CD4-positive, alpha-beta T cell treated with Interleukin-6 at 100 ng/mL for 8 hours (primary cell): ENCODE results near the gene DCXR.

Experiments used
- DNase-seq: peaks from one replicate; pipeline ENCODE4 v3.0.0-alpha.2; 2020; ENCODE audit warnings: mixed read lengths, low spot score

DCXR gene

DNA sequence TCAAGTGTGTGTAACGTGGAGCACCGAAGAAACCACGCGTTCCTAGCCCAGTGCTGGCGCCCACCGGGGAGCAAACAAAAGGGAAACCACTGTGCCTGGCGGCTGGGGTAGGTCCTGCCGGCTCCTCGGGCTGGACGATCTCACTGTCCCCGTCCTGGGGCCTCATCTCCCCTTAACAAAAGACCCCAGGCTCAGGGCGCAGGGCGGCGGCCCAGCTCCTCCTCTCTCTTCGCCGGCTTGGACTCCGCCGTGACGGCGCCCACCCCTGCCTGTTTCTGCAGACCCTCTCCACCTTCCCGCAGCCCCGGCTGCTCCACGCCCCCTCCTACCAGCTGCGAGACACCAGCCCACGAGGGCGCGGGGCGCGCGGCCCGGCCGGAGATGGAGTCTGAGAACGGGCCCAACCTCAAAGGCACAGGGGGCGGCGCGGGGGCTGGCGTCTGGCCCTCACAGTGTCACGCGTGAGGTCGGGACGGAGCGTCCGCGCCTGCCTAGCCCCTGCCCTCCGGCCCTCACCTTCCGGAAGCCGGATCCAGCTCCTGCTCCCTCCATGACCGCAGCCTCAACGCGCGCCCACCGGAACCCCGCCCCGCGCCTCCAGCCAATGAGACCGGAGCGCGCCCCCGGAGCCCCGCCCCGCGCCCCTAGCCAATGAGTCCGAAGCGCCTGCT, 15.1 kb downstream of the DCXR start, which contains the start of gene CENPX:
Gene CENPX, minus strand, starts transcription at position 569 of the 671 bp plus-strand sequence. Its CDS starts 17 bp downstream, at position 552.
- no peak for DNase-seq

- DNase-seq, result no peak
Measured at GRCh38 chr17:82021900-82022309, 15.6 kb downstream of the DCXR start.

DNA sequence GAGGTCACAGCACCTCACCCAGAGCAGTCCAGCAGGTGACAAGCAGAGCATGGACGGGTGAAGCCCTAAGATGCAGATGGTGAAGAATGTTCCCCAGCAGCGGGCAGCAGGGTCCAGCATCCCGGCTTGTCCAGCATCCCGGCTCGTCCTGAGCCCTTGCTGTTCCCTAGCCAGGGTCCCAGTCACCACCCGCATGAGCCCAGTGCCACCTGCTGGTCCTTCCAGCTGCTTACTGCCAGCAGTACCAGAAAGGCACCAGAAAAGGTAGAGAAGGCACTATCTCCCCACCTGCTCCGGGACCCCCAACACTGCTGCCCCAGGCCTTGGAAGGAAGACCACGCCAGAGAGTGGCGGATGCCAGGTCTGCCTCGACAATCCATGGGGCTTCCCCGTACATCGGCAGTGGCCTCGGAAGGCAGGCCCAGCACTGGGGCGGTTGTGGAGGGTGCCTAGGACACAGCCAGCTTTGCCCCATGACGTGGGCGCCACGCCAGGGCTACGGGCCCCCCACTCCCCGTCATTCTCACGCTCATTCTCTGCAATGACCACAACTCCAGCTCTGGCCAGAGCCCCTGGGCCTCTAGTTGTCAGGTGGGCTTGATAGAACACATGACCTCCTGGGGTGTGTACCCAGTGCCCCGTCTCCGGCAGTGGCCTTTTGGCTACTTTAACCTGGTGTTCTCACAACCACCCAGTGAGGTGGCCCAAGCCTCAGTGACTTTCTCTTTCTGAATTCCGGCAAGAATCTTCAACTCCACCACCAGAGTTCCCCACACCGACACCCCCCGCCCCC, 16.2 kb downstream of the DCXR start:
- DNase-seq, result peak; percentile 53

- DNase-seq, result no peak
Measured at GRCh38 chr17:82020572-82021106, 16.9 kb downstream of the DCXR start.

DNA sequence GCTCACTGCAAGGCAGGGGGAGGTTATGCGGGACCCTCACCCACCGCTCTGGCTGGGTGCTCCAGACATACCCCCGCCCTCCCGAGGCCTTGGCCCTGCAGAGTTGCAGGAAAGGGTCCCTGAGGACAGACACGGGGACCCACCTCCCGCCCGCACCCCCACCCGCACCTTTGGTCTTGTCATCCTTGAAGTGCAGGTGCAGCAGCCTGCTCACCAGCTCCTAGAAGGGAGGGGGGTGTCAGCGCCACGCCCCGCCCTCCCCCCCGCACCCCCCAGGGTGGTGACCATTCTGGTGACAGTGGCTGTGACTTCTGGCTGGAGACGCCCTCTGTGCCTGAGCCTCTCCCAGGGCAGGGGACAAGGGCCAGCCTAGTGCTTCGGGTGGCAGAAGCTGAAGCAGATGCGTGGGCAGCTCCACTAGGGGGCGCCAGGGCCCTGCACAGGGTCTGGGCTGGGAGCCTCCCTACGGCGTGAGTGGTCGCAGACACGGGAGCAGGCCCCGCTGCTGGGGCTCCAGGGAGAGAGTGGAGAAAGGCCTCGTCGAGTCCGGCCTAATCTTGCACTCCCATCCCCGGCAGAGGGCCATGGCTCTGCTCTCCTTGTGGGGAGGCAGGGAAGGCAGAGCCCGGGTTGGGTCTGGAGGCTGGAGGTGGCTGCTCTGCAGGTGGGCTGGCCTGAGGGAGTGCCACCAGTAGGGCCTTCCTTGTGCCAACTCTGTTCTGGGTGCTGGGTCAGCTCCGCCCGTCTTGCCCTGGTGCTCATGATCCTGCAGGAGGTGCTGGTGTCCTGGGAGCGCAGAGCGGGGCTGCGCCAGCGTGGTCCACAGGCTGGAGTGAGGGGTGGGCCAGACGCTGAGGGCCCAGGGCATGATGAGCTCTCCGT, 17.6 kb downstream of the DCXR start:
- peak; percentile 54 for DNase-seq

DNA sequence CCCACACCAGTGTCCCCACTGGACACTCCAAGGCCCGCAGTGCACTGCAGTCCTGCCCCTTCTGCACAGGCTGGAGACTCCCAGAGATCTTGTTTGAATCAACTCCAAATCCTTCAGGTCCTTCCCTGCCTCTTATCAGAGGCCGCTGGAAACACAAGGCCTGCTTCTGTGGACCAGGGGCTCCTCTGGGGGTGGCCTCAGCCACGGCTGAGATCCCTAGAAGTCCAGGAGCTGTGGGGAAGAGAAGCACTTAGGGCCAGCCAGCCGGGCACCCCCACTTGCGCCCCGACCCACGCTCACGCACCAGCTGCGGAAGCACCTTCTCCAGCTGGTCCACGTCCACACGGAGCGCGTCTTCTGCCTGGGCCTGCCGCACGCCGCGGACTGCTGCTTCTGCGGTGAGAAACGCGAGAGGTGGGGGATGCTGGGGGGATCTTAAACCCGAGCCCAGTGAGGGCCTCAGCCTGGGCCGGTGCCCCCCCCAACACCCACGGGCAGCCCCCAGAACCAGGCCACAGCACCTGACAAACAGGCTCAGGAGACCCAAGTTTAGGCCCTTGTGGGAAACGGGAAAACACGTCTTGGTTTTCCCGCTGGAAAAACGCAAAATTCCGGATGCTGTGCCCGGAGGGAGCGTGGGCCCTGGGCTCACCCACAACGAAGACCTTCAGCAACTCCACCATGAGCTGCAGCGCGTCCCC, 18.4 kb downstream of the DCXR start:
- no peak for DNase-seq

DNA sequence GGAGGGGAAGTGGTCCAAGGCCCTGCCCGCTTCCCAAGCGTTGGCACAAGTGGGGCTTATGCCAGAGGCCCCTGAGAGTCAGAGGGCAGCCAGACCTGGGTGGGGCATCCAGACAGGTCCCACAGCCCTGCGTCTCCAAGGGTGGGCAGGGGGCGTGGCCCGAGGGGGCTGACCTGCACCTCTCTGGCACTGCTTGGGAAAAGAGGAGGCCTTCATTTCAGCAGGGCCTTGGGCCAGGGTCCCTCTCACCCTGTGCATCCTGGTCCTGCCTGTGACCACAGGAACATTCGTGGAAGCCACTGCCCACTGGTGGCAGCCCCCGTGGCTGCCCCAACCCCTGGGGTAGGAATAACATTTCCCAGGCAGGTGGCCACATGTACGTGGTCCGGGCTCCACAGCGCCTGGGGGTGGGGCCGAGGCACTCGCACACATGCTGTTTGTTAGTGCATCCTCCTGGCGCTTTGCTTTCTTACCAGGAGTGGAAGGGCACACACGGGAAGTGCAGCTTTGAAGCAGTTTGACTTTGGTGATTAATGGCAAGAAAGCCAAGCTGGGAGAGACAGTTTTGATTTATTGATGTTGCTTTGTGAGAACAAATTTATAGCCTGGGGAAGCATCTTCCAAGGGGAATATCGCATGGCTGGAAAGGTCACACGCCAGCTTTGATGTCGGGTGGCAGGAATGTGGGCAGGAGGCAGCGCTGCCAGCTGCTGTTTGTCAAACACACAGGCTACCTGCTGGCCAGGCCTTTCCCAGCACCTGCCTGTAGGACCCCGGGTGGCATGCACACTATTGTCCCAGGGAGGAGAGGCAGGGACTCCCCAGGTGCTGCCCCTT, 19.1 kb downstream of the DCXR start:
- DNase-seq, result no peak

DNA sequence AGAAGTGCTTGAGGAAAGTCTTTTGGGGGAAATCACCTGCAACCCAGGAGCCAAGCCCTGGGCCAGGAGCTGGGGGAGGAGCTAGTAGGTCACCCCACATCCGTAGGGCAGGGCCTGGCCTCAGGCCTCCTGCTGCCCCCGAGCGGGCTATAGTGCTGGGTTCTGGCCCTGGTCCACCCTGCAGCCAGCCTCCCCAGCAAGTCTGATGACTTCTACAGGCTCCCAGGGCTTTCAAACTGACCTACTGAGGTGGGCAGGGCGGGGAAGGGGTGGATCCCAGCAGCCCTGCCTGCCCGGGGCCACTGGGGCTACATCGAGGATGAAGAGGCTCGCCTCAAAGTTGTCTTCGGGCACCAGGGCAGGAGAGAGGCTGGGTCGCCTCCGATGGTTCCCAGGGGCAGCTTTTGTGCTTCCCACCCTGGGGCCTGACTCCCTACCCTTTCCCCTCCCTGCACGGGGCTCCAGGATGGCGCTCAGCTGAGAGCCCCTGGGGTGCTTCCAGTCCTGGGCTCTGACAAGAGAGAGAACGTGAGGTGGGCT, 19.8 kb downstream of the DCXR start:
- no peak for DNase-seq

GRCh38 chr17:82016875-82017459, 20.5 kb downstream of the DCXR start:
- no peak for DNase-seq

DNA sequence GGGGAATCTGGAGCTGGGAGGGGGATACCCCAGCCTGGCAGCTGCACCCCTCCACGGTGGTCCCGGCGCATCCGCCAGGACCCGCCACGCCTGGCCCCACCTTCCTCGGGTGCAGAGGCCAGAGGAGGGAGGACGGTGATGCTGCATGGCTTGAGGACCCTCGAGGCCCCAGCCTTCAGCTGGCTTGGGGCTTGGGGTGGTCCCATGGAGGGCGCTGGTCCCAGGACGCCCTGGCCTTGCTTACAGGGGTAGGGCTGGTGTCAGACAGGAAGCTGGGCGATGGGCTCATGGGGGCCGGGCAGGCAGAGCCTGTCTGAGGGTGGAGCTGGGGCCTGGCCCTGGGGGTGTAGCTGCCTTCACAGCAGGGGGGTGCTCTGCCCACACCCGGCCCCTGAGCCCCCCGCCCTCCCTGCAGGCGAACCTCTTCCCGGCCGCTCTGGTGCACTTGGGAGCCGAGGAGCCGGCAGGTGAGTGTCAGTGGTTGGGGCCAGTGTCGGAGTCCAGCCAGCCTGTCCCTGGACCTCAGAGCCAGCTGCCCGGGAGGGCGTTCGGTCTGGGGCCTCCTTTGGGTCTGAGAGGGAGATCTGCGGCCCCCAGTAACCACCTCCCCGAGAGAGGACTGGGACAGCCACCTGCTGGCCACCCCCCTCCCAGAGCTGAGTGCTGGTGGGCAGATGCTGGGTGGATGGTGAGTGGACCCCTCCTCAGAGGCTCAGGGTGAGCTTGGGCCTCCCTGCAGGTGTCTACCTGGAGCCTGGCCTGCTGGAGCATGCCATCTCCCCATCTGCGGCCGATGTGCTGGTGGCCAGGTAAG, 21.2 kb downstream of the DCXR start:
- DNase-seq, result no peak

DNA sequence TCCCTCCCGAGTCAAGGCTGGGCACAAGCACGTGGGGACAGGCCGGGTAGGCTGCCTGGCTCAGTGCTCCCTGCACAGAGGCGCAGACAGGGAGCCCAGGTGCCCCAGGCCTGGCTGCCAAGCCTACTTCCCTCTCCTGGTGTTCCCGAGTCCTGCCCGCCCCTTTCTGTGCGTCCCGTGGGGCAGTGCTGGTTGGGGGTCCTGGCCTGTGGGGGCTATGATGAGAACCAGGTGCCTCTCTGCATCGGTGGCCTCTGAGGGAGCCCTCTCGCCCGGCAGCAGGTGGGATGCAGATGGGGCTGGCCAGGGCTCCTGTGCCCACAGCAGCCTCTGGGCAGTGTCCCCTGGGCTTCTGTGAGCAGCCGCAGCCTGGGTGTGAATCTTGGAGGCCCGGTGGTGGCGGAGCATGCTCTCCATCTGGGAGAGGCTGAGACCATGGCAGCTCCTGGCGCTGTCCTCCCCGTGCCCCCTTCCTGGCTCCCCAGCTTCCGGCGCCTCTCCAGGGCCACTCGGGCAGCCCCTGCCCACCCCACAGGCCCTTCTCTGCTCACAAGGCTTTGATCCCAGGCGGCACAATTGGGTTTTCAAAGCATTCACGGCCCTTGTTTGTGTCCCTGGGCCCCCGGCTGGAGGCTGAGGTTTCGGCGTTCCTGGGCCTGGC, 22.1 kb downstream of the DCXR start:
- no peak for DNase-seq

DNA sequence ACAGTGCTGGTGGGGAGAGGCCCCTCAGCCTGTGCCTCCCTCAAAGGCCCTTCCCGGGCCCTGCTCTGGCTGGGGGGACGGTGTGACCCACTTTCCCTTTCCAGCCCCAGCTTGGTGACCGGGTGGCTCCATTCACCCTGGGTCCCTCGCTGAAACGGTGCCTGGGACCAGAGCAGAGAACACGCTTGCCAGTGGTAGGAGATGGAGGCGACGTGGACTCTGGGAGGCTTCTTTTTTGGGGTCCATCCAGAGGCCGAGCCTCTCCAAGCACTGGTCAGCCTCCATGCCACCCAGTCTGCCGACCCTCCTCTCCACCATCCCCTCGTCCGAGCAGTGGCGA, 22.6 kb downstream of the DCXR start:
- no peak for DNase-seq

GRCh38 chr17:82014432-82014831, 23.1 kb downstream of the DCXR start:
- no peak for DNase-seq

GRCh38 chr17:82013772-82014321, 23.6 kb downstream of the DCXR start:
- DNase-seq, result no peak

DNA sequence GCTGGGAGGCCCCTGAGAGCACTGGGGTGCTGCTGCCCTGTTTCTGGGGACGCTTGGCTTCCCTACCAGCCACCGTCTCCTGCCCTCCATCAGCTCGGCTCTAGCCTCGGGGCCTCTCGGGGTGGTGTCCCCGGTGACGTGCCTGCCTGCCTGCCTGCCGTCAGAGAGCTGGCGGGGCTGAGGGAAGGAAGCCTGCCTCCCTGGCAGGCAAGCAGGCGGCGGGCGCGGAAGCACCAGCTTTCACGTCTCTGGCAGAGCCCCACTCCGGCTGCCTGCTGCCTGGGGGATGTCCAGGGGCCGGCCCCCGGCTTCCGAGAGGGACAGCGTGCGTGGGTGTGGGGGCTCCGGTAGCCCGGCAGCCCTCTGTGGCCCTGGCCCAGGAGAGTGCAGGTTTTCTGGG, 24.2 kb downstream of the DCXR start:
- no peak for DNase-seq

- DNase-seq, result no peak
Measured at GRCh38 chr17:82012640-82013295, 24.7 kb downstream of the DCXR start.

DNA sequence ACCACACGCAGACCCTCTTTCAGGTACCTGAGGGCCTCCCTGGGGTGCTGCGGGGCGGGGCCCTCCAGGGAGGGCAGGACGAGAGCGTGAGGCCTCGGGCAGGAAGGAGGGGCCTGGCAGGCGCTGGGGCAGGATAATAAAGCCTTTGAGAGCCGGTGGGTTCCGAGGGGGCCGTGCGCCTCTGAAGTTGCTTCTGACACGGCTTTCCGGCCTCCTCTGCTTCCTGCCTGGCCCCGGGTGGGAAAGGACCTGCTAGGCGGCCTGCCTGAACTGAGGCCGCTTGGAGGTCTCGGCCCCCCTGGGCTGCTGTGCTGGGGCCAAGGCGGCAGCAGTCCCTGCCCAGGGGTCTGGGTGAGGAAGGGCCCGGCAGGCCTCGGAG, 25.2 kb downstream of the DCXR start:
- no peak for DNase-seq

- no peak for DNase-seq
Measured at GRCh38 chr17:82011617-82012187, 25.8 kb downstream of the DCXR start.
